Measurements from ENCODE around the gene LBHD1. TPM values are rescaled to one million over a fixed set of nuclear protein-coding genes. Genes with fewer than 3 reads are reported as not detected.
A peak's percentile ranks its signal among the peaks of the same experiment; 100 is the strongest.

The LBHD1 gene
- total RNA-seq, 1 donor = 7.6 TPM

GRCh38 chr11:62648185-62648966 lies 23.7 kb downstream of the LBHD1 start:
- H3K4me2 ChIP-seq (ENCODE audit: insufficient read depth, low read length) = no peak overlapping the region
- H3K4me3 ChIP-seq (ENCODE audit: insufficient read depth, low read length) = no peak overlapping the region
- peaks cover 63% of the 10 kb centered on the region for H3K79me2 ChIP-seq (ENCODE audit: insufficient read depth, low read length)
- H4K20me1 ChIP-seq (ENCODE audit: insufficient read depth, low read length) = peaks cover 21% of the 10 kb centered on the region
- TF ChIP-seq, protein P1, sequence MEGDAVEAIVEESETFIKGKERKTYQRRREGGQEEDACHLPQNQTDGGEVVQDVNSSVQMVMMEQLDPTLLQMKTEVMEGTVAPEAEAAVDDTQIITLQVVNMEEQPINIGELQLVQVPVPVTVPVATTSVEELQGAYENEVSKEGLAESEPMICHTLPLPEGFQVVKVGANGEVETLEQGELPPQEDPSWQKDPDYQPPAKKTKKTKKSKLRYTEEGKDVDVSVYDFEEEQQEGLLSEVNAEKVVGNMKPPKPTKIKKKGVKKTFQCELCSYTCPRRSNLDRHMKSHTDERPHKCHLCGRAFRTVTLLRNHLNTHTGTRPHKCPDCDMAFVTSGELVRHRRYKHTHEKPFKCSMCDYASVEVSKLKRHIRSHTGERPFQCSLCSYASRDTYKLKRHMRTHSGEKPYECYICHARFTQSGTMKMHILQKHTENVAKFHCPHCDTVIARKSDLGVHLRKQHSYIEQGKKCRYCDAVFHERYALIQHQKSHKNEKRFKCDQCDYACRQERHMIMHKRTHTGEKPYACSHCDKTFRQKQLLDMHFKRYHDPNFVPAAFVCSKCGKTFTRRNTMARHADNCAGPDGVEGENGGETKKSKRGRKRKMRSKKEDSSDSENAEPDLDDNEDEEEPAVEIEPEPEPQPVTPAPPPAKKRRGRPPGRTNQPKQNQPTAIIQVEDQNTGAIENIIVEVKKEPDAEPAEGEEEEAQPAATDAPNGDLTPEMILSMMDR (IDR thresholded peaks at IDR 0.05; ENCODE audit: extremely low read depth, low read depth, low read length) = no peak
- H3K27me3 ChIP-seq (ENCODE audit: insufficient read depth, low read length) = no peaks in the 10 kb centered on the region
- H3K36me3 ChIP-seq (ENCODE audit: insufficient read depth, low read length) = peaks cover 29% of the 10 kb centered on the region
- H2AFZ ChIP-seq (ENCODE audit: low read length) = no peak overlapping the region
- no peak overlapping the region for H3K27ac ChIP-seq (ENCODE audit: low read depth, low read length)
- H3K4me1 ChIP-seq (ENCODE audit: insufficient read depth, low read length) = peaks cover 23% of the 10 kb centered on the region
- no peaks in the 10 kb centered on the region for H3K9me3 ChIP-seq (ENCODE audit: low read depth, low read length)
- DNase-seq (ENCODE audit: insufficient read length, low spot score, missing footprints) = peak; percentile 26

DNA sequence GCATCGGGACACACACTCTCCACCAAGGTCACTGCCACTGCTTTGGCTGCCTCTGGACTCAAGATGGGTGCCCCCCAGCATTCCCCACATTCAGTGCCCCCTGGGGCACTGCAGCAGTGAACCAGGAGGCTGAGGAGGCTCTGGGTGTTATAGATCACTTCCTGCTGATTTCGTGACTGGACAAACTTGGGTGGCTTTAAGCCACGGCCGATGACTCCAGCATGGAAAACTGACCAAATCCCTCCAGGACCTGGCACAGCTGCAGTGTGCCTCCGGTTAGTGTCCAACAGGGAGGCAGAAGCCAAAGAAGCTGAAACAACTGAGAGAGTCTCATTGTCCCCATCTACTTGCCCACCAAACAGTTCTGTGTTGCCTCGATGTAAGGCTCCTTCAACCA lies 24.5 kb downstream of the LBHD1 start:
- Histone ChIP-seq H2AFZ (ENCODE audit: low read length) (no peak overlapping the region), H3K4me1 (ENCODE audit: insufficient read depth, low read length) (peaks cover 22% of the 10 kb centered on the region), H3K9me3 (ENCODE audit: low read depth, low read length) (no peaks in the 10 kb centered on the region), H3K27ac (ENCODE audit: low read depth, low read length) (peak overlapping the region; percentile 65), H3K27me3 (ENCODE audit: insufficient read depth, low read length) (no peaks in the 10 kb centered on the region), H3K4me3 (ENCODE audit: insufficient read depth, low read length) (no peak overlapping the region), H3K4me2 (ENCODE audit: insufficient read depth, low read length) (no peak overlapping the region), H4K20me1 (ENCODE audit: insufficient read depth, low read length) (peaks cover 21% of the 10 kb centered on the region), H3K36me3 (ENCODE audit: insufficient read depth, low read length) (peaks cover 36% of the 10 kb centered on the region), H3K79me2 (ENCODE audit: insufficient read depth, low read length) (peaks cover 66% of the 10 kb centered on the region)
- DNase-seq (ENCODE audit: insufficient read length, low spot score, missing footprints) = peak; percentile 81
- TF ChIP-seq, protein P1 (IDR thresholded peaks at IDR 0.05; ENCODE audit: extremely low read depth, low read depth, low read length) = no peak

GRCh38 chr11:62646825-62647608 lies 25.1 kb downstream of the LBHD1 start:
- TF ChIP-seq, protein P1 (IDR thresholded peaks at IDR 0.05; ENCODE audit: extremely low read depth, low read depth, low read length) = no peak
- no peaks in the 10 kb centered on the region for H3K27me3 ChIP-seq (ENCODE audit: insufficient read depth, low read length)
- H3K27ac ChIP-seq (ENCODE audit: low read depth, low read length) = peak overlapping the region; percentile 65
- H3K4me1 ChIP-seq (ENCODE audit: insufficient read depth, low read length) = peaks cover 16% of the 10 kb centered on the region
- peaks cover 37% of the 10 kb centered on the region for H3K36me3 ChIP-seq (ENCODE audit: insufficient read depth, low read length)
- H2AFZ ChIP-seq (ENCODE audit: low read length) = peak overlapping the region; percentile 62
- peak overlapping the region; percentile 81 for H3K4me2 ChIP-seq (ENCODE audit: insufficient read depth, low read length)
- peak; percentile 65 for DNase-seq (ENCODE audit: insufficient read length, low spot score, missing footprints)
- H4K20me1 ChIP-seq (ENCODE audit: insufficient read depth, low read length) = peaks cover 21% of the 10 kb centered on the region
- no peaks in the 10 kb centered on the region for H3K9me3 ChIP-seq (ENCODE audit: low read depth, low read length)
- peaks cover 66% of the 10 kb centered on the region for H3K79me2 ChIP-seq (ENCODE audit: insufficient read depth, low read length)
- peak overlapping the region; percentile 46 for H3K4me3 ChIP-seq (ENCODE audit: insufficient read depth, low read length)

Measured in osteoblast (primary cell).